K562 (cell line): ENCODE results near the gene CACNA2D2. TPM values are rescaled to one million over a fixed set of nuclear protein-coding genes. Genes with fewer than 3 reads are reported as not detected.

Source experiments
- ATAC-seq: fragments of 200-7000 bp; cut with Tn5 transposase; 3 replicates; pipeline ENCODE4 v1.9.1; 2020; ENCODE audit warnings: moderate library complexity
- BruUV-seq: library from RNA; stranded (reverse); fragments of 400-500 nt; replicated peaks from 2 replicates; lab custom pipeline; 2021; lab: Mats Ljungman, UMichigan
- CTCF ChIA-PET: fragments of 300-600 bp; formaldehyde crosslinking; extraction: SDS; loops from one replicate; lab custom pipeline; 2021; ENCODE audit warnings: low intra/inter-chr PET ratio; lab: Yijun Ruan, JAX
- POLR2A ChIA-PET: fragments of 300-600, 350-650 bp; sonication (Branson Sonifier 250); formaldehyde crosslinking; extraction: SDS; loops from one replicate; lab custom pipeline; 2021; ENCODE audit warnings: antibody characterized with exemption, inconsistent platforms; lab: Yijun Ruan, JAX
- DNase-seq, 4 experiments: peaks; one replicate each; pipeline versions ENCODE4 v3.0.0 to v3.0.0-alpha.2; 2011 to 2018; ENCODE audit warnings: low spot score in 3 of 4, mixed read lengths in 3 of 4; ENCODE audit errors: extremely low read depth in 1 of 4
- FAIRE-seq: peaks from 2 replicates; lab custom pipeline; 2011; peaks lifted over from hg19 to GRCh38; lab: Jason Lieb, UNC
- H2AFZ ChIP-seq: 2 replicates; pipeline ENCODE4 v1.6.0; 2011; ENCODE audit warnings: low read depth, low read length, control low read depth, inconsistent platforms
- H3K27ac ChIP-seq: fragments of 200-600 bp; 3 replicates; pipeline ENCODE4 v1.8.0; 2011; ENCODE audit warnings: low read depth, mild to moderate bottlenecking, control low read depth, inconsistent platforms, low read length, moderate library complexity, mixed read lengths; ENCODE audit errors: extremely low read depth
- H3K27me3 ChIP-seq, 2 experiments: fragments of 300-600 bp in 1 of 2; 2 replicates in 1 of 2; 3 replicates in 1 of 2; pipeline versions ENCODE4 v1.6.0 to v1.8.0; 2011; ENCODE audit warnings: inconsistent platforms in 2 of 2, low read length in 2 of 2, mild to moderate bottlenecking in 1 of 2, mixed read lengths in 1 of 2, moderate library complexity in 1 of 2; ENCODE audit not compliant: control insufficient read depth in 2 of 2, insufficient read depth in 2 of 2
- H3K36me3 ChIP-seq: fragments of 300-600 bp; 3 replicates; pipeline ENCODE4 v1.8.0; 2011; ENCODE audit warnings: mild to moderate bottlenecking, low read length, inconsistent platforms; ENCODE audit not compliant: control insufficient read depth, insufficient read depth
- H3K4me1 ChIP-seq, 2 experiments: fragments of 200-600 bp in 1 of 2; replicated peaks in 1 of 2; 2 replicates in 1 of 2; 3 replicates in 1 of 2; pipeline versions ENCODE4 v1.5.1 to v1.8.0; 2011; ENCODE audit warnings: inconsistent platforms in 2 of 2, low read length in 2 of 2, mild to moderate bottlenecking in 1 of 2, mixed read lengths in 1 of 2, moderate library complexity in 1 of 2; ENCODE audit not compliant: control insufficient read depth in 2 of 2, insufficient read depth in 2 of 2
- H3K4me2 ChIP-seq: 2 replicates; pipeline ENCODE4 v1.6.1; 2011; ENCODE audit warnings: low read length, control low read depth, inconsistent platforms, mixed read lengths; ENCODE audit not compliant: insufficient read depth
- H3K4me3 ChIP-seq: fragments of 200-600 bp; sonication (generic), shearing (Covaris generic); 2 replicates; pipeline ENCODE4 v1.5.1; 2016; ENCODE audit warnings: control low read depth, inconsistent platforms
- H3K79me2 ChIP-seq: fragments of 200-600 bp; 3 replicates; pipeline ENCODE4 v1.8.0; 2011; ENCODE audit warnings: low read length, inconsistent platforms; ENCODE audit not compliant: control insufficient read depth, insufficient read depth
- H3K9ac ChIP-seq, 2 experiments: 2 replicates each; pipeline versions ENCODE4 v1.6.0 to v1.6.1; 2011; ENCODE audit warnings: low read depth in 2 of 2, low read length in 2 of 2, control low read depth in 1 of 2, inconsistent platforms in 1 of 2, mild to moderate bottlenecking in 1 of 2, mixed read lengths in 1 of 2; ENCODE audit not compliant: insufficient read depth in 1 of 2
- H3K9me1 ChIP-seq: one replicate; pipeline ENCODE4 v1.6.0; 2011; ENCODE audit warnings: inconsistent platforms, mild to moderate bottlenecking, low read length, moderate library complexity; ENCODE audit not compliant: control insufficient read depth, insufficient read depth
- H3K9me3 ChIP-seq: replicated peaks from 2 replicates; pipeline ENCODE4 v1.5.1; 2011; ENCODE audit warnings: low read depth, low read length, inconsistent platforms; ENCODE audit not compliant: control insufficient read depth, insufficient read depth
- H4K20me1 ChIP-seq: replicated peaks from 2 replicates; pipeline ENCODE4 v1.6.1; 2011; ENCODE audit warnings: low read length, inconsistent platforms, mixed read lengths; ENCODE audit not compliant: control insufficient read depth, insufficient read depth
- CBX2 ChIP-seq: fragments of 200-600 bp; sonication (generic); IDR thresholded peaks from one replicate; pipeline ENCODE4 v1.6.1; 2012; ENCODE audit warnings: mild to moderate bottlenecking, low read length, inconsistent platforms; ENCODE audit not compliant: insufficient read depth, poor library complexity, severe bottlenecking
- CBX8 ChIP-seq: fragments of 200-600 bp; sonication (generic); IDR thresholded peaks from 2 replicates; pipeline ENCODE4 v1.6.1; 2012; ENCODE audit warnings: borderline replicate concordance, mixed run types, low read depth, mild to moderate bottlenecking, moderate library complexity, mixed read lengths, low read length, control low read depth, inconsistent platforms; ENCODE audit not compliant: poor library complexity, severe bottlenecking; ENCODE audit errors: extremely low read depth
- CEBPG ChIP-seq, 3 experiments: fragments of 200-800 bp in 1 of 3; sonication (Bioruptor generic) in 1 of 3; sonication (generic) in 1 of 3; formaldehyde crosslinking in 1 of 3; IDR thresholded peaks in 2 of 3; conservative IDR thresholded peaks in 1 of 3; 2 replicates each; pipeline versions ENCODE4 v1.6.1 to v1.8.0; 2016 to 2022; ENCODE audit warnings: missing compliant biosample characterization in 2 of 3, missing genetic modification characterization in 2 of 3, mild to moderate bottlenecking in 1 of 3, missing genetic modification reagents in 1 of 3
- ETV5 ChIP-seq: sonication (generic); formaldehyde crosslinking; IDR thresholded peaks from 2 replicates; pipeline ENCODE4 v1.4.0; 2020; ENCODE audit warnings: low read depth, mild to moderate bottlenecking, missing genetic modification reagents
- FOS ChIP-seq: IDR thresholded peaks from 3 replicates; pipeline ENCODE4 v1.6.1; 2011; ENCODE audit not compliant: insufficient read length; ENCODE audit errors: extremely low read depth
- FOXM1 ChIP-seq, 2 experiments: fragments of 450-650 bp in 1 of 2; sonication (generic) in 1 of 2; formaldehyde crosslinking in 1 of 2; IDR thresholded peaks; 2 replicates each; pipeline versions ENCODE4 v1.6.1 to v1.9.0; 2017 to 2022; ENCODE audit warnings: low read depth in 2 of 2, mild to moderate bottlenecking in 2 of 2, missing genetic modification reagents in 1 of 2, moderate library complexity in 1 of 2
- GTF2E2 ChIP-seq: fragments of 200-800 bp; sonication (Bioruptor generic); IDR thresholded peaks from 2 replicates; pipeline ENCODE4 v1.6.1; 2016; ENCODE audit warnings: missing genetic modification characterization, missing compliant biosample characterization
- HMG20B ChIP-seq: fragments of 250-450 bp; sonication (Bioruptor Pico); IDR thresholded peaks from 2 replicates; pipeline ENCODE4 v1.5.0; 2021; ENCODE audit warnings: mild to moderate bottlenecking
- KDM1A ChIP-seq, 2 experiments: fragments of 450-650 bp; IDR thresholded peaks; 2 replicates each; pipeline ENCODE4 v1.6.1; 2016; ENCODE audit warnings: mild to moderate bottlenecking in 2 of 2
- NKRF ChIP-seq: fragments of 450-650 bp; IDR thresholded peaks from 2 replicates; pipeline ENCODE4 v1.6.1; 2016; ENCODE audit warnings: borderline replicate concordance
- TRIM28 ChIP-seq: fragments of 450-650 bp; IDR thresholded peaks from 2 replicates; pipeline ENCODE4 v1.6.1; 2017
- ZBTB7A ChIP-seq: IDR thresholded peaks from 2 replicates; pipeline ENCODE4 v1.6.1; 2011; ENCODE audit warnings: low read depth, mild to moderate bottlenecking, low read length, moderate library complexity, borderline replicate concordance; ENCODE audit not compliant: control insufficient read depth
- ZFP36 ChIP-seq: fragments of 150-350 bp; IDR thresholded peaks from 2 replicates; pipeline ENCODE4 v1.6.1; 2018; ENCODE audit warnings: low read length, low read depth; ENCODE audit not compliant: partially characterized antibody
- ZFPM2 ChIP-seq: fragments of 250-450 bp; sonication (Bioruptor Pico); IDR thresholded peaks from 2 replicates; pipeline ENCODE4 v1.5.1; 2022; ENCODE audit warnings: mild to moderate bottlenecking
- ZNF584 ChIP-seq: fragments of 200-800 bp; sonication (Bioruptor generic); IDR thresholded peaks from 2 replicates; pipeline ENCODE4 v1.6.1; 2016; ENCODE audit warnings: low read depth, mild to moderate bottlenecking, missing genetic modification characterization, missing compliant biosample characterization
- ZNF668 ChIP-seq: fragments of 250-450 bp; sonication (Bioruptor Pico); IDR thresholded peaks from 2 replicates; pipeline ENCODE4 v1.8.0; 2022; ENCODE audit warnings: mild to moderate bottlenecking, inconsistent platforms
- WGBS: fragments of 100-300 bp; shearing (Covaris generic); methylation state at CpG from one replicate; pipeline ENCODE4 v1.1.6; 2016; ENCODE audit warnings: low coverage, mixed read lengths; ENCODE audit not compliant: insufficient coverage; ENCODE audit errors: missing lambda C conversion rate; 5-methylcytosine and 5-hydroxymethylcytosine counted together
- in situ Hi-C: fragments of 300-500 bp; cut with MboI; formaldehyde crosslinking; loops from 4 replicates; pipeline ENCODE4 v1.15.0; 2018; ENCODE audit warnings: inconsistent platforms, mixed read lengths
- intact Hi-C: fragments of 100-400 bp; cut with micrococcal nuclease; formaldehyde crosslinking; loops from 2 replicates; pipeline ENCODE4 v1.14.2; 2022
- polyA plus RNA-seq, 8 experiments: library from polyadenylated mRNA; depleted of rRNA in 4 of 8; stranded (reverse) in 5 of 8; unstranded in 3 of 8; fragments of >200 nt; fragmentation: Nextera tagmentation in 2 of 8; fragmentation: Illumina TruSeq in 1 of 8; extraction: Ambion mirVana in 2 of 8; extraction: Trizol in 1 of 8; gene quantifications; 2 replicates each; pipeline versions ENCODE4 v1.2.1 to v1.2.3, GENCODE V29; 2011 to 2014; ENCODE audit warnings: inconsistent platforms in 1 of 8, missing spikeins in 1 of 8
- total RNA-seq, 7 experiments: library from RNA; depleted of rRNA in 6 of 7; stranded (reverse); fragments of >200 nt in 6 of 7; fragmentation: Illumina TruSeq in 2 of 7; extraction: Trizol in 2 of 7; gene quantifications; 2 replicates each; pipeline versions ENCODE4 v1.2.1 to v1.2.3, GENCODE V29; 2011 to 2021; ENCODE audit warnings: low replicate concordance in 1 of 7
- TF ChIP-seq, protein P1 (sequence below): sonication (generic); formaldehyde crosslinking; IDR thresholded peaks from 2 replicates; pipeline ENCODE4 v1.8.0; 2022; ENCODE audit warnings: missing genetic modification reagents, mild to moderate bottlenecking, borderline replicate concordance

The CACNA2D2 gene
- total and polyA plus RNA-seq, 9 of the 15 experiments (the other 6 are each of a cell fraction or from before 2014, with no cell fraction given): 0.11 to 0.58 (median 0.36) TPM; not detected in 2

DNA sequence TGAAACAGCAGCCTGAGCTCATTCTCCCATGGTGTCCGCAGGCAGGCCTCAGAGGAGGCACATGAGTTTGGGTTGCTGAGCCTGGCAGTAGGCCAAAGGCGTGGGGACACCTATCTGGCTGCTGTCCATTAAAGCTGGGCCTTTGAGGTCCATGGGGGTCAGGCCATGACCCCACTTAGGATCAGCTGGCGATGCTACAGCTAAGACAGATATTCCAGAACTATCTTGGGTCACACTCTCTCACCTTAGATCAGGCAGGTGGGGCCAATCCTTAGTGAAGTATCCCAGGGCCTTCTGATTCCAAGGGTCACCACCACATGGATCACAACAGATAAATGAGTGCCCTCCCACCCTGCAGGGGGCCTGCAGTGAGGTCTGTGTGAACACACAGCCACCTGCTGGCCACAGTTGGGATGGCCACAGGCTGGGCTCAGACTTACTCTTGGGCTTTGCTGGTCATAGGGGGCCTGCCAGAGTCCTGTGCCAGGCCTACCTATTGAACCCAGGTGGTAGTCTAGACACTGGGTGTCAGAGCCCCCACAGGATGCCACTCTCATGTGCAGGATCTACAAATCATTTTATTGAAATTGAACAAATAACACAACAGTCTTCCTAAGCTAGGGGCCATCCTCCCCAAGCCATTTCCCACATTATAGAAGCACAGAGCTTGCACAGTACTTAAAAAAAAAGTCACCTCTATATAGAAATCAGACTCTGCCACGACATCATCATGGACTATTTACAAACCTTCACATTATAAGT, 178.9 kb downstream of the CACNA2D2 start:
- intact Hi-C loops (loop anchor here (1.0 to 2.0 kb wide), 3 partner anchors 50 to 136 kb away; no protein-coding TSS in a partner anchor), in situ Hi-C loops (no loop called here)
- peak; percentile 70 for ATAC-seq
- Histone ChIP-seq H3K9me3 (no peaks in the 10 kb centered on the region), H2AFZ (no peak overlapping the region; the same call in 1 of the 2 replicates), H3K9ac (peak overlapping the region in 1 of 2 experiments; percentile 24; a peak in 1 of 4 replicates), H3K4me2 (no peak overlapping the region), H3K79me2 (peaks cover 28% of the 10 kb centered on the region), H3K36me3 (peaks cover 30% of the 10 kb centered on the region; the same call in 1 of the 3 replicates), H3K9me1 (no peaks in the 10 kb centered on the region), H3K4me3 (no peak overlapping the region), H3K4me1 (peaks cover 24 to 52% of the 10 kb centered on the region in 2 experiments; a peak in 4 of 5 replicates), H3K27ac (peak overlapping the region; percentile 33; the same call in 1 of the 3 replicates), H4K20me1 (no peaks in the 10 kb centered on the region), H3K27me3 (no peaks in the 10 kb centered on the region)
- no TSS peak for BruUV-seq
- ChIA-PET POLR2A (interaction anchor here (0.6 to 1.2 kb wide), 4 partner anchors 11 to 30 kb away, joined by 3 to 4 read pairs (median 3); partner anchors contain the start of gene HYAL1), CTCF (interaction anchor here (1.4 to 2.1 kb wide), 2 partner anchors 50 to 97 kb away, joined by 6 read pairs; no protein-coding TSS in a partner anchor)
- WGBS: 17% methylated on average over 4 of the region's 4 CpGs
- peak; percentile 89 for FAIRE-seq
- DNase-seq: peak; percentile 40 to 86 (median 64)
- TF ChIP-seq HMG20B (CRISPR knock-in tag) (no peak), CBX8 (no peak), ZFP36 (no peak), FOXM1 (IDR thresholded peaks at IDR 0.05; ENCODE audit: low read depth) (no peak), FOXM1 (CRISPR knock-in tag; IDR thresholded peaks at IDR 0.05; ENCODE audit: low read depth) (no peak), GTF2E2 (tag) (no peak), KDM1A (IDR thresholded peaks at IDR 0.05) (peak; percentile 53 to 69; a peak in 3 of 4 replicates), CEBPG (CRISPR knock-in tag; IDR thresholded peaks at IDR 0.05) (no peak), CEBPG (tag; conservative IDR thresholded peaks at IDR 0.05 in 1 of 2, IDR thresholded peaks at IDR 0.05 in 1 of 2) (no peak), ZFPM2 (CRISPR knock-in tag) (no peak), FOS (no peak), NKRF (no peak), ETV5 (CRISPR knock-in tag) (no peak), ZNF668 (CRISPR knock-in tag) (no peak), TRIM28 (no peak), ZNF584 (no peak), CBX2 (no peak), ZBTB7A (peak; percentile 77)
- TF ChIP-seq, protein P1, sequence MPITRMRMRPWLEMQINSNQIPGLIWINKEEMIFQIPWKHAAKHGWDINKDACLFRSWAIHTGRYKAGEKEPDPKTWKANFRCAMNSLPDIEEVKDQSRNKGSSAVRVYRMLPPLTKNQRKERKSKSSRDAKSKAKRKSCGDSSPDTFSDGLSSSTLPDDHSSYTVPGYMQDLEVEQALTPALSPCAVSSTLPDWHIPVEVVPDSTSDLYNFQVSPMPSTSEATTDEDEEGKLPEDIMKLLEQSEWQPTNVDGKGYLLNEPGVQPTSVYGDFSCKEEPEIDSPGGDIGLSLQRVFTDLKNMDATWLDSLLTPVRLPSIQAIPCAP (CRISPR knock-in tag): no peak
